Activated T-helper 1 cell treated with anti-CD3 and anti-CD28 coated beads, Interleukin-12 subunit alpha, Interleukin-12 subunit beta, Interleukin-2, Interleukin-4 antibody, amounts not matched to agents 30 ng/mL and 10 ng/mL and 1 ng/mL, durations not matched to agents 14 hours and 24 hours and 36 hours (primary cell): Measurements from ENCODE around the gene CCL3. TPM values are rescaled to one million over a fixed set of nuclear protein-coding genes. Genes with fewer than 3 reads are reported as not detected.
"Not testable (repeated sequence)": the region's sequence is repeated elsewhere in the genome, so short reads cannot be mapped to it uniquely, and the experiment has no call there.

ENCODE experiments used
- DNase-seq: peaks from one replicate; pipeline ENCODE4 v3.0.0; 2021; ENCODE audit warnings: low spot score
- H3K27ac Mint-ChIP-seq: one replicate; pipeline ENCODE4 v1.8.0; 2021; ENCODE audit warnings: mild to moderate bottlenecking, mixed read lengths
- H3K27me3 Mint-ChIP-seq: one replicate; pipeline ENCODE4 v1.8.0; 2022; ENCODE audit warnings: mild to moderate bottlenecking, moderate library complexity, mixed read lengths; ENCODE audit not compliant: insufficient read depth
- H3K36me3 Mint-ChIP-seq: one replicate; pipeline ENCODE4 v1.8.0; 2021; ENCODE audit warnings: low read depth, mixed read lengths
- H3K4me1 Mint-ChIP-seq: one replicate; pipeline ENCODE4 v1.8.0; 2021; ENCODE audit warnings: low read depth, mixed read lengths
- H3K4me3 Mint-ChIP-seq: one replicate; pipeline ENCODE4 v1.8.0; 2021; ENCODE audit warnings: mild to moderate bottlenecking, moderate library complexity, mixed read lengths
- H3K9me3 Mint-ChIP-seq: one replicate; pipeline ENCODE4 v1.8.0; 2021; ENCODE audit warnings: mixed read lengths
- intact Hi-C: fragments of 100-400 bp; cut with micrococcal nuclease; formaldehyde crosslinking; loops from one replicate; pipeline ENCODE4 v1.15.1; 2024
- total RNA-seq: library from RNA; stranded (reverse); gene quantifications from 2 replicates; pipeline ENCODE4 v1.2.3, GENCODE V29; 2022

CCL3 gene
- total RNA-seq, 1 donor from 2014 or later = 1,244 TPM

- intact Hi-C loops = no loop called here
- Mint-ChIP-seq H3K27ac (no peak overlapping the region), H3K9me3 (peaks cover 9% of the 10 kb centered on the region), H3K36me3 (no peaks in the 10 kb centered on the region), H3K27me3 (peaks cover 8% of the 10 kb centered on the region), H3K4me3 (no peak overlapping the region), H3K4me1 (no peaks in the 10 kb centered on the region)
- no peak for DNase-seq
These were observed 37.4 kb upstream of the CCL3 start for GRCh38 chr17:36127199-36127893.

- Mint-ChIP-seq H3K27ac (no peak overlapping the region), H3K9me3 (peaks cover 12% of the 10 kb centered on the region), H3K4me1 (no peaks in the 10 kb centered on the region), H3K4me3 (no peak overlapping the region), H3K36me3 (no peaks in the 10 kb centered on the region), H3K27me3 (peaks cover 7% of the 10 kb centered on the region)
- no peak for DNase-seq
- intact Hi-C loops = no loop called here
These were observed 35.2 kb upstream of the CCL3 start for GRCh38 chr17:36124879-36125824.

- DNase-seq = no peak
- H3K36me3 Mint-ChIP-seq = no peaks in the 10 kb centered on the region
- H3K4me3 Mint-ChIP-seq = no peak overlapping the region
- H3K9me3 Mint-ChIP-seq = peaks cover 14% of the 10 kb centered on the region
- peaks cover 7% of the 10 kb centered on the region for H3K27me3 Mint-ChIP-seq
- intact Hi-C loops = no loop called here
- no peak overlapping the region for H3K27ac Mint-ChIP-seq
- H3K4me1 Mint-ChIP-seq = peaks cover under 1% of the 10 kb centered on the region
These were observed 33.5 kb upstream of the CCL3 start for GRCh38 chr17:36123431-36123830.

DNA sequence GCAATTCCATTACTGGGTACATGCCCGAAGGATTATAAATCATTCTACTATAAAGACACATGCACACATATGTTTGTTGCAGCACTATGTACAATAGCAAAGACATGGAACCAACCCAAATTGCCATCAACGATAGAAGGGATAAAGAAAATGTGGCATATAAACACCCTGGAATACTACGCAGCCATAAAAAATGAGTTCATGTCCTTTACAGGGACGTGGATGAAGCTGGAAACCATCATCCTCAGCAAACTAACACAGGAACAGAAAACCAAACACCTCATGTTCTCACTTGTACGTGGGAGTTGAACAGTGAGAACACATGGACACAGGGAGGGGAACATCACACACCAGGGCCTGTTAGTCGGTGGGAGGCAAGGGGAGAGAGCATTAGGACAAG lies 31.2 kb upstream of the CCL3 start:
- H3K27me3 Mint-ChIP-seq = not testable (repeated sequence)
- peaks cover 16% of the 10 kb centered on the region for H3K4me1 Mint-ChIP-seq

DNA sequence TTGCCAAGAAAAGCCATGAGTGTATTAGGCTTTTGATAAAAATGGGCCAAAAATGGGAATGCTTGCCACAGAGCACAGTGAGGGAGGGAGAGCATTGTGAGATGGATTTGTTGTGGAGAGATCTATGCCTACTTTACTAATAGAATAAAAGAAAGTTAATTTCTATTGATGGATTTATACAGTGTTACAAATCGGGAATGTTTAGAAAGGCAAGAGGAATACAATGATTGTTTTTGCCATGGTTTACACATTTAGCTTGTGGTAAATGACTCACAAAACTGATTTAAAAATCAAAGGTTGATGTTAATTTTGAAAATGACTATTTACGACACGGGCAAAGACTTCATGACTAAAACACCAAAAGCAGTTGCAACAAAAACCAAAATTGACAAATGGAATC lies 30.3 kb upstream of the CCL3 start:
- Mint-ChIP-seq H3K36me3 (no peaks in the 10 kb centered on the region), H3K27ac (no peak overlapping the region), H3K27me3 (peaks cover 3% of the 10 kb centered on the region), H3K9me3 (peaks cover 5% of the 10 kb centered on the region), H3K4me1 (peaks cover 16% of the 10 kb centered on the region), H3K4me3 (no peak overlapping the region)
- intact Hi-C loops = no loop called here
- no peak for DNase-seq

More for the DNA sequence above, 31.2 kb upstream of the CCL3 start:
- intact Hi-C loops, H3K4me3 Mint-ChIP-seq, DNase-seq, H3K27ac Mint-ChIP-seq, H3K36me3 Mint-ChIP-seq: not testable (repeated sequence)
- H3K9me3 Mint-ChIP-seq = peaks cover 12% of the 10 kb centered on the region

- Mint-ChIP-seq H3K36me3 (no peaks in the 10 kb centered on the region), H3K4me1 (peaks cover 16% of the 10 kb centered on the region), H3K27ac (no peak overlapping the region), H3K9me3 (peaks cover 5% of the 10 kb centered on the region), H3K27me3 (peaks cover 5% of the 10 kb centered on the region), H3K4me3 (peak overlapping the region; percentile 23)
- intact Hi-C loops = loop anchor here (1.0 kb wide), 3 partner anchors 28 to 44 kb away; partner anchors contain the start of gene CCL3
- DNase-seq = no peak
These were observed 28.8 kb upstream of the CCL3 start for GRCh38 chr17:36118477-36119353.

GRCh38 chr17:36117505-36118382 lies 27.8 kb upstream of the CCL3 start:
- H3K4me1 Mint-ChIP-seq = peaks cover 16% of the 10 kb centered on the region
- H3K4me3 Mint-ChIP-seq = no peak overlapping the region
- peaks cover 7% of the 10 kb centered on the region for H3K9me3 Mint-ChIP-seq
- no peak for DNase-seq
- intact Hi-C loops = loop anchor here (1.0 kb wide), 3 partner anchors 27 to 43 kb away; partner anchors contain the start of gene CCL3
- H3K27me3 Mint-ChIP-seq = peaks cover 5% of the 10 kb centered on the region
- no peaks in the 10 kb centered on the region for H3K36me3 Mint-ChIP-seq
- peak overlapping the region; percentile 56 for H3K27ac Mint-ChIP-seq

GRCh38 chr17:36115649-36115977 lies 25.7 kb upstream of the CCL3 start:
- intact Hi-C loops, H3K36me3 Mint-ChIP-seq, H3K27ac Mint-ChIP-seq, DNase-seq, H3K4me3 Mint-ChIP-seq, H3K27me3 Mint-ChIP-seq: not testable (repeated sequence)
- Mint-ChIP-seq H3K9me3 (peaks cover 21% of the 10 kb centered on the region), H3K4me1 (peaks cover 16% of the 10 kb centered on the region)

DNA sequence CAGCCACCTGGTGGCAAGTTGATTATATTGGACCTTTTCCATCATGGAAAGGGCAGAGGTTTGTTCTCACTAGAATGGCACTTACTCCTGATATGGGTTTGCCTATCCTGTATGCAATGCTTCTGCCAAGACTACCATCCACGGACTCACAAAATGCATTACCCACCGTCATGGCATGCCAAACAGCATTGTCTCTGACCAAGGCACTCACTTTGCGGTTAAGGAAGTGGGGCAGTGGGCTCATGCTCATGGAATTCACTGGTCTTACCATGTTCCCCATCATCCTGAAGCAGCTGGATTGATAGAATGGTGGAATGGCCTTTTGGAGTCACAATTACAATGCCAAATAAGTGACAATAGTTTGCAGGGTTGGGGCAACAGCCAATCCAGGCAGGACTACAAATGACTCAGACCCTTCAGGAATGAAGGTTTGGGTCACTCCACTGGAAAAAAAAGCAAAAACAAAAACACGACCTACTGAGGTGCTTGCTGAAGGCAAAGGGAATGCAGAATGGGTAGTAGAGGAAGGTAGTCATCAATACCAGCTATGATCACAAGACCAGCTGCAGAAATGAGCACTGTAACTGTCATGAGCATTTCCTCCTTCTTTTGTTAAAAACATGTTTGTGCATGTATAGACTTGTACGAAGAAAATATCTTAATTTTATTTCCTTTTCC lies 25.2 kb upstream of the CCL3 start:
- intact Hi-C loops, H3K36me3 Mint-ChIP-seq, H3K27ac Mint-ChIP-seq, H3K27me3 Mint-ChIP-seq, H3K4me3 Mint-ChIP-seq, DNase-seq: not testable (repeated sequence)
- Mint-ChIP-seq H3K9me3 (peaks cover 18% of the 10 kb centered on the region), H3K4me1 (peaks cover 16% of the 10 kb centered on the region)

GRCh38 chr17:36113131-36113530 lies 23.2 kb upstream of the CCL3 start:
- H3K27me3 Mint-ChIP-seq = not testable (repeated sequence)

GRCh38 chr17:36112572-36112971 lies 22.6 kb upstream of the CCL3 start:
- intact Hi-C loops = no loop called here
- Mint-ChIP-seq H3K27ac (no peak overlapping the region), H3K4me1 (peaks cover 12% of the 10 kb centered on the region), H3K36me3 (peaks cover 4% of the 10 kb centered on the region), H3K27me3 (peaks cover 6% of the 10 kb centered on the region), H3K4me3 (no peak overlapping the region), H3K9me3 (peaks cover 16% of the 10 kb centered on the region)
- DNase-seq = no peak

More at GRCh38 chr17:36113131-36113530, 23.2 kb upstream of the CCL3 start:
- H3K4me3 Mint-ChIP-seq, intact Hi-C loops, H3K27ac Mint-ChIP-seq, H3K36me3 Mint-ChIP-seq, DNase-seq: not testable (repeated sequence)
- H3K4me1 Mint-ChIP-seq = peaks cover 15% of the 10 kb centered on the region
- H3K9me3 Mint-ChIP-seq = peaks cover 16% of the 10 kb centered on the region
